GM13976 (cell line): ENCODE data around the gene MSRB3.
"Not testable (repeated sequence)": the region's sequence is repeated elsewhere in the genome, so short reads cannot be mapped to it uniquely, and the experiment has no call there.

Source experiments
- DNase-seq: peaks from one replicate; pipeline ENCODE4 v3.0.0; 2012; ENCODE audit warnings: low spot score
- CTCF ChIP-seq: IDR thresholded peaks from 2 replicates; pipeline ENCODE4 v1.5.1; 2012; ENCODE audit warnings: borderline replicate concordance, mild to moderate bottlenecking; ENCODE audit not compliant: insufficient read depth; ENCODE audit errors: extremely low read depth, missing control alignments, control extremely low read depth
- in situ Hi-C: fragments of 300-500 bp; cut with MboI; formaldehyde crosslinking; loops from one replicate; pipeline ENCODE4 v1.12.0; 2022; ENCODE audit warnings: low sequenced_read_pairs, mixed read lengths, inconsistent platforms; ENCODE audit not compliant: unreplicated experiment

The MSRB3 gene

DNA sequence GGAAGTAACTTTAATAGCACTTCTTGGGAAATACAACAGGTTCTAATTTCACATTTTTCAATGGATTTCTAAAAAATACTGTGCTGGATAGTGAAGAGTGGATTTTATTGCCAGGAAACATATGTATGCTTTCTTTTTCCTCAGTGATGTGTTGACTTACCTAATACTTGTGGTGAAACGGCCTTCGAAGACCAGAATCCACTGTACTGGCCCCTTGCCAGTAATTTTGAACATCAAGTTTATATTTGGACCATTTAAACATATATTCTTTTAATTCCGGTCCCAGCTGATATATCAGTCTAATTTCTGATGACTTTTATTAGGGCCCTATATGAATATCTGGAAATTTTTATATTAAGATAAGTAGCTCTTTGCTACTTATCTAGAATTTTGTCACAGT lies 1.8 kb downstream of the MSRB3 start:
- DNase-seq, result no peak
- TF ChIP-seq CTCF, result no peak
- in situ Hi-C loops, result no loop called here

- in situ Hi-C loops, result no loop called here
- no peak for TF ChIP-seq CTCF
- no peak for DNase-seq
Measured at GRCh38 chr12:65282840-65283239, 4.4 kb downstream of the MSRB3 start.

GRCh38 chr12:65285532-65285931 lies 7.0 kb downstream of the MSRB3 start:
- in situ Hi-C loops, DNase-seq: not testable (repeated sequence)

DNA sequence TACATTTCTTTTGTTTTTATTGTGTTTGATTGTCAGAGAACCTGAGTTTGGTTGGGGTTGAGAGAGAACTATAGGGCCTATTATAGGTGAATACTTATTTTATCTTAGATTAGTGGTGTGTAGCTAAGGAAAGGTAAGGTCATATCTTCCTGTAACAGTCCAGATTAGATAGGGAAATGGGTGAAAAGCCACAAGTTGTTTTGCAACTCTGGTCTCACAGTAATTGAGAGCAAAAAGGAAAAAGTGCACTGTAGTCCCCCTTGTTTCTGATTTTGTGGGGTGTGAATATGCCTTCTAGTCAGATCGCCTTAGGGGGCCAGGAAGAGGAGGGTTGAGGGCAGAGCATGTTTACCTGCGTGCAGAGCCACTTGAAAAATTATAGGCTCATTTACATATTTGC lies 8.9 kb downstream of the MSRB3 start:
- in situ Hi-C loops, result no loop called here

GRCh38 chr12:65292241-65292640 lies 13.8 kb downstream of the MSRB3 start:
- DNase-seq, result no peak
- TF ChIP-seq CTCF, result no peak
- in situ Hi-C loops, result no loop called here

More for the DNA sequence above, 8.9 kb downstream of the MSRB3 start:
- TF ChIP-seq CTCF, result no peak
- DNase-seq, result no peak

DNA sequence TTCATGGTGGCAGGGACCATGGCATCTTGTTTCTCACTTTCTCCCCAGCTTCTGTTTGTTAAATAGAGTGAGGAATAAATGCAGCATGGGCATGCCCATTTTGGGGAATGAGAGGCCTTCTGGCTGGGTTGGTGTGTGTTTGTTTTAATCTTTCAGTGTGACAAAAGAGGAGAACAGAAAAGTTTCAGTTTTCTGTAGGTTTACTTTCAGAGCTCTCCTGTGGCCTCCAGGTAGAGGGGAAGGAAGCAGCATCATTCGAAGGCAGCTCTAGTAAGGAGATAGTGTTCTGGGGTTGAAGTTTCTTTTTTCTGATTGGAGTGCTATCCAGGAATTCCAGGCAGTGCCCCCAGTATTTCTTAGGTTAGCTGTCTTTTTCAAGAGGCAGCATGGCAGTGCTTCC lies 15.3 kb downstream of the MSRB3 start:
- in situ Hi-C loops, result no loop called here
- no peak for DNase-seq
- no peak for TF ChIP-seq CTCF

DNA sequence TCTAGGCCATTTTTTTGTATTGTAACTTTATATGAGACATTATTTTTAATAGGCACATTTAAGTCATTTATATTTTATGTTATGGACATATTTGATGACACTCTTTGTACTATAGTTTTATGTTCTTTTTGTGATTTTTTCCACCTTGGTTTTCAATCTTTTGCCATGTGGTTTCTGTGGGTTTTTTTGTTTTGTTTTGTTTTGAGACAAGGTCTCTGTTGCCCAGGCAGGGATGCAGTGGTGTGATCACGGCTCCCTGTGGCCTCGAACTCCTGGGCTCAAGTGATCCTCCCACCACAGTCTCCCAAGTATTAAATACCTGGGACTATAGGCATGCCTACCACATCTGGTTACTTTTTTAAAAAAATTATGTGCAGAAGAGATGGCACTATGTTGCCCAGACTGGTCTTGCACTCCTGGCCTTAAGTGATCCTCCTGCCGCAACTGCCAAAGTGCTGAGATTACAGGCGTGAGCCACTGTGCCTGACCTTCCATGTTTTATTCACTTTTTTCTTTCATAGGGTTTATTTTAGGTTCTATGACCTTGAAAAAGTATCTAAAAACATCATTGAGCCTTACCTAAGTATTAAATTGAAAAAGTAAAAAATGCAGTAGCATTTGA lies 16.3 kb downstream of the MSRB3 start:
- in situ Hi-C loops, result no loop called here

More for the DNA sequence above, 16.3 kb downstream of the MSRB3 start:
- no peak for DNase-seq
- TF ChIP-seq CTCF, result no peak
